D721Med (cell line): Measurements from ENCODE around the gene DCAF15.

Source experiments
- DNase-seq: peaks from one replicate; pipeline ENCODE4 v3.0.0; 2011; ENCODE audit warnings: low spot score; ENCODE audit not compliant: insufficient read length
- FAIRE-seq: peaks from 2 replicates; lab custom pipeline; 2011; peaks lifted over from hg19 to GRCh38; lab: Jason Lieb, UNC
- CTCF ChIP-seq: IDR thresholded peaks from 2 replicates; pipeline ENCODE4 v1.5.1; 2012; ENCODE audit warnings: mild to moderate bottlenecking, control low read depth; ENCODE audit not compliant: insufficient read depth; ENCODE audit errors: missing control alignments

Gene DCAF15

GRCh38 chr19:13981988-13982501, 29.7 kb downstream of the DCAF15 start:
- no peak for FAIRE-seq
- no peak for DNase-seq
- TF ChIP-seq CTCF, result no peak

GRCh38 chr19:13982773-13983172, 30.5 kb downstream of the DCAF15 start:
- no peak for FAIRE-seq
- TF ChIP-seq CTCF, result no peak
- DNase-seq, result no peak

DNA sequence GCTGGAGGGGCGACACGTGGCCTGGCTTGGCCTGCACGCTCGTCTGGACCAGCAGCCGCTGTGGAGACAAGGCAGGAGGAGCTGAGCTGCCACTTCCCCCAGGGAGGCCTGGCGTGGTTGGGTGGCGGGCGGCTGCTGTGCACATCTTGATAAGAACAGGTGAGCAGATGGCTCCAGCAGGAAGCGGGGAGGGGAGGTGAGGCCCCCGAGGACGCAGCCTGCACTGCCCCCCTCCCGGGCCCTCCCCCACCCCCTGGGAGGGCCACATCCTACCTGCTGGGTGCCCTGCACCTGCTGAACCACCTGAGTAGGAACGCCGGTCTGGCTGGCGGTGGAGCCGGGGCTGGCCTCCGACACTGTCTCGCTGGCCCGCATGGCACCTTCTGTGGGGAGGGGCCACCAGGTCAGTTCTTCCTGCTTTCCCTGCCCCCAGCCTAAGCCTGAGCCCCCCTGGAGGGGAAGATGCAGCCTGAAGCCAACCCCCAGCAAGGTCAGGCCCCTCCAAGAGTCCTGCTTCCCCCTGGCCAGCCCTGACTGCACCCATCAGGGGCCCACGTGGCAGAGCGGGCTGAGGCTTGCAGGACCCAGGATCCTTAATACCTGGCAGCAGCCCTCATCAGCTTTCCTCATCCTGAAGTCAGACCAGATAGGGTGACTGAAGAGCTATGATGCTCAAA, 31.0 kb downstream of the DCAF15 start:
- no peak for TF ChIP-seq CTCF
- no peak for DNase-seq
- FAIRE-seq, result no peak

- no peak for FAIRE-seq
- TF ChIP-seq CTCF, result no peak
- no peak for DNase-seq
Measured at GRCh38 chr19:13984186-13984585, 31.9 kb downstream of the DCAF15 start.

GRCh38 chr19:13984875-13985741, 32.8 kb downstream of the DCAF15 start:
- DNase-seq, result no peak
- no peak for TF ChIP-seq CTCF
- no peak for FAIRE-seq

GRCh38 chr19:13985771-13986347, 33.5 kb downstream of the DCAF15 start:
- DNase-seq, result no peak
- no peak for FAIRE-seq
- no peak for TF ChIP-seq CTCF
